GM12878 (cell line): ENCODE results near the gene HK1. TPM values are rescaled to one million over a fixed set of nuclear protein-coding genes. Genes with fewer than 3 reads are reported as not detected.

Experiments
- ATAC-seq: fragments of 200-7000 bp; cut with Tn5 transposase; 3 replicates; pipeline ENCODE4 v1.9.1; 2020; ENCODE audit warnings: mild to moderate bottlenecking, moderate library complexity
- BruUV-seq: library from RNA; stranded (reverse); fragments of 400-500 nt; replicated peaks from 2 replicates; lab custom pipeline; 2021; lab: Mats Ljungman, UMichigan
- CTCF ChIA-PET: fragments of 300-600 bp; sonication (Branson Sonifier 250); formaldehyde crosslinking; extraction: SDS; loops from one replicate; lab custom pipeline; 2021; ENCODE audit warnings: inconsistent platforms; lab: Yijun Ruan, JAX
- POLR2A ChIA-PET: fragments of 350-600 bp; formaldehyde crosslinking; extraction: SDS; loops from one replicate; lab custom pipeline; 2021; ENCODE audit warnings: inconsistent platforms; lab: Charles Lee
- RAD21 ChIA-PET: fragments of 300-600 bp; sonication (Branson Sonifier 250); formaldehyde crosslinking; loops from one replicate; lab custom pipeline; 2023; ENCODE audit warnings: antibody characterized with exemption; ENCODE audit not compliant: unreplicated experiment; lab: Charles Lee
- SMC1A ChIA-PET: fragments of 300-600 bp; sonication (Branson Sonifier 250); formaldehyde crosslinking; loops from one replicate; lab custom pipeline; 2023; ENCODE audit not compliant: unreplicated experiment, uncharacterized antibody; lab: Charles Lee
- DNase-seq: peaks from one replicate; pipeline ENCODE4 v3.0.0-alpha.2; 2011; ENCODE audit warnings: low read depth, low spot score
- FAIRE-seq: peaks from 3 replicates; lab custom pipeline; 2011; peaks lifted over from hg19 to GRCh38; lab: Jason Lieb, UNC
- H2AFZ ChIP-seq: 2 replicates; pipeline ENCODE4 v1.6.0; 2011; ENCODE audit warnings: low read depth, low read length, control low read depth; ENCODE audit not compliant: control insufficient read depth
- H3K27ac ChIP-seq: 2 replicates; pipeline ENCODE4 v1.5.1; 2011; ENCODE audit warnings: control low read depth; ENCODE audit not compliant: control insufficient read depth, insufficient read depth
- H3K27me3 ChIP-seq, 2 experiments: replicated peaks in 1 of 2; 2 replicates each; pipeline versions ENCODE4 v1.6.0 to v1.6.1; 2011; ENCODE audit warnings: low read length in 1 of 2; ENCODE audit not compliant: control insufficient read depth in 2 of 2, insufficient read depth in 2 of 2
- H3K36me3 ChIP-seq, 2 experiments: 2 replicates each; pipeline ENCODE4 v1.5.1; 2011; ENCODE audit warnings: low read length in 1 of 2; ENCODE audit not compliant: control insufficient read depth in 2 of 2, insufficient read depth in 2 of 2
- H3K4me1 ChIP-seq: 2 replicates; pipeline ENCODE4 v1.6.1; 2011; ENCODE audit warnings: mild to moderate bottlenecking, low read length, moderate library complexity, mixed read lengths; ENCODE audit not compliant: control insufficient read depth, insufficient read depth
- H3K4me2 ChIP-seq: 2 replicates; pipeline ENCODE4 v1.6.0; 2011; ENCODE audit warnings: control low read depth; ENCODE audit not compliant: control insufficient read depth, insufficient read depth
- H3K4me3 ChIP-seq: fragments of 200-600 bp; sonication (generic); 2 replicates; pipeline ENCODE4 v1.5.1; 2016
- H3K79me2 ChIP-seq: 2 replicates; pipeline ENCODE4 v1.6.0; 2011; ENCODE audit warnings: low read length; ENCODE audit not compliant: control insufficient read depth, insufficient read depth
- H3K9ac ChIP-seq: 2 replicates; pipeline ENCODE4 v1.8.0; 2011; ENCODE audit warnings: low read length, control low read depth, mixed read lengths; ENCODE audit not compliant: control insufficient read depth, insufficient read depth
- H3K9me3 ChIP-seq: replicated peaks from 3 replicates; pipeline ENCODE4 v1.5.1; 2011; ENCODE audit warnings: mild to moderate bottlenecking, low read length; ENCODE audit not compliant: control insufficient read depth, insufficient read depth
- H4K20me1 ChIP-seq: 2 replicates; pipeline ENCODE4 v1.6.0; 2011; ENCODE audit not compliant: control insufficient read depth, insufficient read depth
- BCL3 ChIP-seq: IDR thresholded peaks from 2 replicates; pipeline ENCODE4 v1.6.1; 2011; ENCODE audit warnings: borderline replicate concordance, low read depth, mild to moderate bottlenecking, moderate library complexity, low read length; ENCODE audit not compliant: insufficient read depth, poor library complexity, severe bottlenecking
- CEBPB ChIP-seq, 2 experiments: fragments of 150-350 bp in 1 of 2; IDR thresholded peaks; 2 replicates each; pipeline ENCODE4 v1.6.1; 2012 to 2014; ENCODE audit warnings: low read depth in 2 of 2, low read length in 2 of 2, borderline replicate concordance in 1 of 2, inconsistent platforms in 1 of 2
- ESRRA ChIP-seq: IDR thresholded peaks from 2 replicates; pipeline ENCODE4 v1.6.1; 2012; ENCODE audit warnings: mild to moderate bottlenecking, low read length, improper control_type of control experiment
- FOXM1 ChIP-seq: IDR thresholded peaks from 2 replicates; pipeline ENCODE4 v1.6.1; 2012; ENCODE audit warnings: low read depth, mild to moderate bottlenecking, inconsistent platforms, low read length, moderate library complexity
- GABPA ChIP-seq: IDR thresholded peaks from 2 replicates; pipeline ENCODE4 v1.6.1; 2014; ENCODE audit warnings: antibody characterized with exemption, low read depth, mild to moderate bottlenecking, inconsistent platforms
- HDAC2 ChIP-seq: fragments of 200-600 bp; sonication (generic); IDR thresholded peaks from 2 replicates; pipeline ENCODE4 v1.6.1; 2017
- HSF1 ChIP-seq: fragments of 150-350 bp; IDR thresholded peaks from 2 replicates; pipeline ENCODE4 v1.6.1; 2014; ENCODE audit warnings: mild to moderate bottlenecking, low read depth, low read length
- KLF5 ChIP-seq: fragments of 450-650 bp; IDR thresholded peaks from 2 replicates; pipeline ENCODE4 v1.6.1; 2014; ENCODE audit warnings: mild to moderate bottlenecking; ENCODE audit not compliant: partially characterized antibody
- NFXL1 ChIP-seq: fragments of 450-650 bp; IDR thresholded peaks from 2 replicates; pipeline ENCODE4 v1.6.1; 2017; ENCODE audit warnings: antibody characterized with exemption, mild to moderate bottlenecking, borderline replicate concordance
- PAX5 ChIP-seq: IDR thresholded peaks from 2 replicates; pipeline ENCODE4 v1.6.1; 2011; ENCODE audit warnings: low read depth, low read length, borderline replicate concordance
- POU2F2 ChIP-seq: IDR thresholded peaks from 3 replicates; pipeline ENCODE4 v1.6.1; 2011; ENCODE audit warnings: low read depth, mild to moderate bottlenecking, low read length, borderline replicate concordance
- SP1 ChIP-seq: IDR thresholded peaks from one replicate; pipeline ENCODE4 v1.6.1; 2011; ENCODE audit warnings: low read depth, low read length
- ZNF592 ChIP-seq: fragments of 450-650 bp; IDR thresholded peaks from 2 replicates; pipeline ENCODE4 v1.6.1; 2017; ENCODE audit warnings: mild to moderate bottlenecking, moderate library complexity
- WGBS: methylation state at CpG from one replicate; pipeline ENCODE4 v1.1.6; 2016; ENCODE audit warnings: low lambda C conversion rate; ENCODE audit not compliant: insufficient replicate concordance, insufficient coverage; ENCODE audit errors: missing lambda C conversion rate; 5-methylcytosine and 5-hydroxymethylcytosine counted together
- in situ Hi-C: fragments of 300-500 bp; cut with MboI; formaldehyde crosslinking; loops from 9 replicates; pipeline ENCODE4 v1.14.3; 2018; ENCODE audit warnings: mixed read lengths
- intact Hi-C: fragments of 100-400 bp; cut with micrococcal nuclease; formaldehyde crosslinking; loops from one replicate; pipeline ENCODE4 v1.14.2; 2022; ENCODE audit not compliant: unreplicated experiment
- polyA plus RNA-seq, 11 experiments: library from polyadenylated mRNA; depleted of rRNA in 4 of 11; unstranded in 6 of 11; stranded (reverse) in 5 of 11; fragments of >200 nt; fragmentation: Nextera tagmentation in 4 of 11; fragmentation: Illumina TruSeq in 1 of 11; extraction: Ambion mirVana in 4 of 11; extraction: Trizol in 1 of 11; gene quantifications; 1 replicate in 1 of 11; 2 replicates in 10 of 11; pipeline versions ENCODE4 v1.2.1 to v1.2.3, GENCODE V29; 2011 to 2016; ENCODE audit warnings: inconsistent platforms in 2 of 11, missing spikeins in 2 of 11, low read depth in 1 of 11
- total RNA-seq, 4 experiments: library from RNA; depleted of rRNA in 3 of 4; stranded (reverse); fragments of >200 nt in 3 of 4; fragmentation: Illumina TruSeq in 1 of 4; extraction: Trizol in 1 of 4; gene quantifications; 2 replicates each; pipeline versions ENCODE4 v1.2.1 to v1.2.3, GENCODE V29; 2013 to 2021

Gene HK1
- total and polyA plus RNA-seq, 10 of the 15 experiments (the other 5 are each of a cell fraction or from before 2014, with no cell fraction given) = 3.4 to 77.3 (median 46.6) TPM

GRCh38 chr10:69229616-69229916 lies 48.7 kb upstream of the HK1 start (continued):
- TF ChIP-seq ZNF592 (no peak), HSF1 (no peak)

- ChIA-PET POLR2A (interaction anchor here (1.2 to 1.9 kb wide), 2 partner anchors 24 to 105 kb away, joined by 4 to 6 read pairs; no protein-coding TSS in a partner anchor), SMC1A (interaction anchor here (1.2 to 3.1 kb wide), 5 partner anchors 57 to 143 kb away, joined by 3 to 15 read pairs (median 5); partner anchors contain the start of gene SRGN), CTCF (interaction anchor here (1.0 to 3.2 kb wide), 10 partner anchors 8 to 241 kb away, joined by 3 to 25 read pairs (median 4); no protein-coding TSS in a partner anchor), RAD21 (interaction anchor here (1.0 to 1.9 kb wide), 7 partner anchors 109 to 236 kb away, joined by 3 to 6 read pairs (median 4); partner anchors contain the start of gene SRGN)
- ATAC-seq = no peak
- Histone ChIP-seq H3K4me1 (peaks cover 24% of the 10 kb centered on the region), H2AFZ (no peak overlapping the region), H3K27me3 (no peaks in the 10 kb centered on the region), H3K36me3 (no peaks in the 10 kb centered on the region), H3K79me2 (no peaks in the 10 kb centered on the region), H4K20me1 (no peaks in the 10 kb centered on the region), H3K4me3 (no peak overlapping the region), H3K27ac (no peak overlapping the region), H3K4me2 (no peak overlapping the region), H3K9me3 (no peaks in the 10 kb centered on the region), H3K9ac (no peak overlapping the region)
- no peak for FAIRE-seq
- intact Hi-C loops = no loop called here
- in situ Hi-C loops = loop anchor here (5.0 kb wide), 2 partner anchors 172 to 277 kb away; no protein-coding TSS in a partner anchor
- DNase-seq = no peak
- no TSS peak for BruUV-seq
- WGBS = 71% methylated on average over 5 of the region's 5 CpGs
- TF ChIP-seq FOXM1 (no peak), SP1 (no peak), BCL3 (no peak), HDAC2 (no peak), NFXL1 (no peak), ESRRA (no peak), CEBPB (IDR thresholded peaks at IDR 0.05; ENCODE audit: borderline replicate concordance in 1 of 2, low read depth in 2 of 2, low read length in 2 of 2) (no peak), KLF5 (no peak), PAX5 (no peak), POU2F2 (no peak), GABPA (no peak), HSF1 (no peak)
Observed at GRCh38 chr10:69230128-69230527, 48.2 kb upstream of the HK1 start.
